ENCODE data around the gene NNAT.

GRCh38 chr20:37475252-37475651 is 45.8 kb upstream of the NNAT start:
- TF ChIP-seq CTCF (IDR thresholded peaks at IDR 0.05) (no peak), POLR2A (IDR thresholded peaks at IDR 0.05) (no peak)
